D341Med (cell line): ENCODE measurements around the gene TMEM9B.
"Not testable (repeated sequence)": the region's sequence is repeated elsewhere in the genome, so short reads cannot be mapped to it uniquely, and the experiment has no call there.

Source experiments
- DNase-seq: peaks from one replicate; pipeline ENCODE4 v3.0.0; 2012; ENCODE audit warnings: low spot score

The TMEM9B gene

DNA sequence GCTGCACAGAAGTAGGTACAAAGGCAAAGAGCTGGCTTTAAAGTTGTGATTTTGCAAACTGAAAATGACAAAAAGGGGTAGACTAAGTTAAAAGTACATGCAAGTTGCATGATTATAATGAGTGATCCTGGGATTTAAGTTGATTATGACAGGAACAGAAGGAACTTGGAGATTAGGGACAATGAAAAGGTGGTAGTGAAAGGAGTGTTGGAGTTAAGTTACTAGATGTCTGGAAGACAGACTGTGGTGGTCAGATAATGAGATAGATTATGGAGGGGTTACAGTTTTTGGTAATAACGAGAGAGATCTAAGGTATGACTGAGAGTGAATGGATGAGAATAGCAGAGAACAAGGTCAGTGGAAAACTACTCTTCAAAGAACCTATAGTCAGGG, 7.7 kb upstream of the TMEM9B start:
- DNase-seq = no peak

DNA sequence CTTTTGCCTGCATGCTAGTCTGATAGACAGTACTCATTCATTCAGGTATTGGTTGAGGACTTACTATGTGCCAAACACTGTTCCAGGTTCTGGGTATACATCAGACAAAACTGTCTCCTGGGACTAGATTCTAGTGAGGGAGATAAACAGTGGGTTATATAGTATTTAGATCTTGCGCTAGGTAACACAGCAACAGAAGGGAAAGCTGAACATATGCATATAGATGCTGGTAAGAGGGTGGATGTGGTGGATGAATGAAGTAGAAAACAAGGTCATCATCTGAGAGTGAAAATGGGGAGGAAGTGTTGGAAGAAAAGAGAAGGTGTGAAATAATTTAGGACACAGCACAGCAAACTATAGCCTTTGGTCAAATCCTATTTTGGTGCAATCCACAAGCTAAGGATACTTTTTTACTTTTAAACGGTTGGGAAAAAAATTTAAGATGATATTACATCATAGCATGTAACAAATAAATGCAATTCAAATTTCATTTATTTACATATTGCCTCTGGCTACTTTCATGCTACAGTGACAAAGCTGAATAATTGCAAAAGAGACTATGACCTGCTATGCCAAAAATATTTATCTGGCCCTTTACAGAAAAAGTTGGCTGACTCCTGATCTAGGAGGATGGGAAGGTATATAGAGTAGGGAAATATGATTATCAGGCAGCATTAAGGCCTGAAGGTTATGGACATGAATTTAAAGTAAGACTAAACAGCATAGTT, 7.1 kb upstream of the TMEM9B start:
- DNase-seq = no peak

DNA sequence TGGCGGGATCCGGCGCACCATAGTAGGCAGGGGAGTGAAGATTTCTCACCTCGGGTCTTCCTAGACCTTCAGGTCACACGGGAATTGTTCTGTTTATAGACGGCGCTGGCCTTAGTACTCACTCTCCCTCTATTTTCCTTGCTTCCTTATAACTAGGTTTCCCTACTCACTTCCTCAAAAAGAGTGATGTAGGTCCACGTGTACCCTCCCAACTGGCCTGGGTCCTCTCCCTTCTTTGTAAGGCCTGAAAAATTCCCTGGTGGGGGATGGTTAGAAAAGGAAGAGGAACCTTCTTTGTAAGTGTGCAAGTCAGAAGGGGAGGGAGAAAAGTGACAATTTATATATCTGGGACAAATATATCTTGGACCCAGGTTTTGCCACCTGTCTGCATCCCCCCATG, 2.9 kb upstream of the TMEM9B start:
- no peak for DNase-seq

DNA sequence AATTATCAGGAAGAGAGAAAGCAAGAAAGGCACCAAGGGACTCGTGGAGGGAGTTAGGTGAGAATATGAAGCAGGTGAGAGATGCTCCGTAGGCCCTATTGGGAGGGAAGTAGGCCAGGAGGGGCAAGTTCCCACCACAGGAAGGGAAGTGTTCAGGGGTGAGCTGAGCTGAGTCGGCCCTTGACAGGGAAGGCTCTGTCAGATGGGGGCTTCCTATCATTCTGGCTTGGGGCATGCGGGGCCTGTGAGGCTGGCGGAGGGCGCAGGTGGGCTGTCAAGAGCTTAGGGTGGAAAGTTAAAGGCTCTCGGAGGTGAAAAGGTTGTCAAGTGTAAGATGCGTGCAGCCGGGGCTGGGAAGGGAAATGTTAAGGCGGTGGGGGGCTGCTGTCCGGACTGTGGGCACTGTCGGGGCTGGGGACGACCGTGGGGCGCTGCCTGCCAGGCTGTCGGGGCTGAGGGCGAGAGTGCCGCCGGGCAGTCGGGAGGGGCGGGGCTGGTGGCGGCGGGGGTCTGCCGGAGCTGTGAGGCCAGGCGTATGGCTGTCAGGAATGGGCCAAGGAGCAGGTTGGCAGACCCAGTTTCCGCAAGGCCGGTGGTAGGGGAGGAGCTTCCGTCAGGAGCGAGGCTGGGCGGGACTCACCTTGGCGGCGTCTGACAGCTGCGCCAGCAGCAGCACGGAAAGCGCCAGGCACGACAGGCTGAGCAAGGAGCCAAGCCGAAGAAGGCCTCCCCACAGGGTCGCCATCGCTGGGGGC, 496 bp downstream of the TMEM9B start:
- peak; percentile 84 for DNase-seq

DNA sequence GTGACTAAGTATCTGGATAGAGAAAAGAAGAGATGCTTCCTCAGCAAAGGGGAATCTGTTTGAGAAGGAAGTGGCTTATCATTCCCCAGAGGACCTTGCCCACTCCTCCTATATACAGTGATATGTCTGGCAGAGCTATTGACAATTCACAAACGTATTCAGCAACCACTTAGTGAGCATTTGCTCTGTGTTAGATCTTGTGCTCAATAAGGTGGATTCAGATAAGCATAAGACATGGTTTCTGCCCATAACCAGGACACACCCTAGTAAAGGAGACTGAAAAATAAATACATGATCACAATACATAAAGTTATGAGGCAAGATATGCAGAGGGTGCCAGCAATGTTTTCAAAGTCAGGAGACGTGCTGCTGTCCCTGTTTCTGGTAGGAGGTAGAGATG, 1.4 kb downstream of the TMEM9B start:
- no peak for DNase-seq

DNA sequence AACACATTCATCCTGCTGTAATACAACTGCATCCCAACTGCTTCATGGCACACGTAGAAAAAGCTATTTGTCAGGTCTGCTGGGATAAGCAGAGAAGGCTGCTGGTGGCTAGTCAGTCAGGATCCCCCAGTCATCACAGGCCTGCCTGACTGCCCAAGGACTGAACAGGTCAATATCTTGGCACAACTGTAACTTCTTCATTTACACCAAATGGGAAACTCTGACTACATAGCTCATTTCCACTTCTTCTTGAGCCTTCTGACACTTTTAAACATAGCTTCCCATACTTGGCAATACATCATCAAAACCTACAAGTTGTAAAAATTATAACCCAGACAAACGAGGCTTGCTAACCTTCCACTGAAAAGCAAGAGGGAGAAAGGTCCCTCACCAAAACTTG, 2.8 kb downstream of the TMEM9B start:
- no peak for DNase-seq

DNA sequence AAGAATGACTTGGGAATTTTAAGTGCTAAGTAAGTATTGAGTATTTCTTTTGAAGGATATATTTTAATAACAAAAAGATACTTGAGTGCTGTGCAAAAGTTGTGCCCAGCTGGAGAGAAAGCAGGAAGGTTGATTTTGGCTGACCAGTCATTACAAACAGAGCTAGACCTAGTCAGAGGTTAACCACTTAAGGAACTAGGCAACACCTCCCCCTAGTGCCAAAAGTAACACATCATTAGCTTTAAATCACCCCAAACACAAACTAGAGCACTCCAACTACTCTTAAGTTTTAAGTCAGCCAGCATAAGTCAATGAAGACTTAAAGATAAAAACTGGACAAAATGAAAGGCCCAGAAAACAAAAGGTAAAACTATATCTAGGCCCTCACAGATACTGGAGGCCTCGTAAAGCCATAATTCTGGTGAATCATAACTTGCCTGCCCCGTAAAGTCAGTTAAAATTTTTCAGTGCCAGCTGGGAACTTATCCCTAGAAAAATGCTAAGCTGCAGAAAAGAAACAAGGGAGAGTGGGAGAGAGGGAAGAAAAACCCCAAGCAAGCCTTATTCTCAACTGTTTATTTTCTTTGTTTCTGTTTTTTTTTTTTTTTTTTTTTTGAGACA, 4.6 kb downstream of the TMEM9B start:
- DNase-seq = peak; percentile 56

DNA sequence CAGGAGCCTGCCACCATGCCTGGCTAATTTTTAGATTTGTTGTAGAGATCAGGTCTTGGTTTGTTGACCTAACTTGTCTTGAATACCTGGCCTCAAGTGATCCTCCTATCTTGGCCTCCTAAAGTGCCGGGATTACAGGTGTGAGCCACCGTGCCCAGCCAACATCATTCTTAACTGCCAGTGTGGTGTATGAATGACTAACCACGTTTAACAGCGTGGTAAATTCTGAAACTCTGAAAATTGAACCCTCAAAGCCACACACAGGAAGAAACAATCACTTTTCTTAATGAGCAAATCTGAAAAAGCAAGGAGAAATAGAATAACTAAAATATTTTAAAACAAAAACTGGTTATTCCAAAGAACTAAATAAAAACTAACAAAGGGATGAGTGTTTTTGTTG, 7.4 kb downstream of the TMEM9B start:
- no peak for DNase-seq

DNA sequence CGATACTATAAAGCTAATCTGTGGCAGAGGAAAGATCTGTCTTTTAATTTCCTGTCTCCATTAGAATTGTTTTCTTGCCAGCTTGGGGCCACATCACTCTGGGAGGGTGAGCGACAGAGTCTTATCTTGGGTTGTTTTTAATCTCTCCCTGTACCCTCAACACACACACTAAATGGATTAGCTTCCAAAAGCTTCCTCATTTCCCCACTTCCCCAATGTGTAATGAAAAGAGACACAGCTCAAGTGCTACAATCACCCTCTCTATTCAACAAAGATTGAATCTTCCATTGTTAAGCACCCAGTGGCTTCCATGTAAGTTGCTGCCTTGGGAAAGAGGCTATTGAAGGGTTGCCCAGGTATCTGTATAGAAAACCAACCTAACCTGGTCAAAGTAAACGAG, 15.4 kb downstream of the TMEM9B start:
- DNase-seq = no peak

DNA sequence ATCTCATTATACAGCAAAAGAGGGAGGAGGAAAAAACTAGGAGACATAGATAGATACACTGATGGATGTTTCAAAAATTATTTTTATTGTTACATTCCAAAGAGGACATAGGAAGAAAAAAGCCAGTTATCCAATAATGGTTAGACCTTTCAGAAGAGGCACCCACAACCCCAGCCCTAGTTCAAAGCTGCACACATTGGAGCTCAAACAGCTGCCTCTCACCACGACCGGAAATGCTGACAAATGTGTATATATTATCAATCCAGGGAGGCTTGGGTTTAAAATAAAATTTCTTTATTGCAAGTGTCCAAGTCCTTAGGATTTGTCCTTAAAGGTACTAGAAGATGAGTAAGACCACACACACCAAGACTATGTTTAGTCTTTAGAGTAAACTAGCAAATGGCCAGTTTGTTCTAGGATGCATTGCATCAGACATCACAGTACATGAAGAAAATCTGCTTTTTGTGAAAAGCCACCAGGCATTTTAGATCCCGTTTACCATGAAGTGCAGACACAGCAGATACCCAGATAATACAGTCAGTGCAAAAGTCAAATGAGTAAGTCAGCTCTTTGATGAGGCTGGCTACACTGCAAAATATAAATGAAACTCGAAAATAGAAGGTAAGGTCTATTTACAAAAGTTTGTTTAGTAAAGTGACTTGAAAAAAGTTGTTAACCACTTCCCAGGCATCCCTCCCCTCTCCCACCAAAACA, 16.9 kb downstream of the TMEM9B start:
- DNase-seq = no peak

DNA sequence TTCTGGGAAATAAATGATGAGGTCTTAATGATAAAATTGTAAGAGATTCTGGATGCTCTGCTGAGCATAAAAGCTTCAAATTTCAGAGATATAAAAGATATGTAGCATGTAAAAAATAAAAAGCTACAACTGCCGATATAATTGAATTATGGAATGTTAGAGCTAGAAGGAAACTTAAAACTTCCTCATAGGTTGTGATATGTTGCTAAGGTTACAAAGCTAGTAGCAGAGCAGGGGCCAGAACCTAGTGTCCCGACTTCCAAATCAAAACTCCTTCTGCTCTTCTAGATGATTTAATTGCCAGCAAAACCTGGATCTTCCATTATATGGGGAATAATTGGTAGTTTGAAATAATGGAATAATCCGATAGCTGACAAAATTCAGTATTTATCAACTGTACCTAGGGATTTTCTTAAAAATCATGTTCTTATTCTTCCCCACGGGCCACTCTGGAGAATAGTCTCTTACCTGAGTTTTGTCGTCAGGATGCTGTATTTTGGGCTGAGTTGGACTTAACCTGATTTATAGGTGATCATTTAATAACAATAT, 21.6 kb downstream of the TMEM9B start, which contains the start of gene ASCL3:
ASCL3 (minus strand) TSS at position 499 of the 549 bp plus-strand sequence. CDS start 4,855 bp downstream, outside the sequence.
- no peak for DNase-seq

DNA sequence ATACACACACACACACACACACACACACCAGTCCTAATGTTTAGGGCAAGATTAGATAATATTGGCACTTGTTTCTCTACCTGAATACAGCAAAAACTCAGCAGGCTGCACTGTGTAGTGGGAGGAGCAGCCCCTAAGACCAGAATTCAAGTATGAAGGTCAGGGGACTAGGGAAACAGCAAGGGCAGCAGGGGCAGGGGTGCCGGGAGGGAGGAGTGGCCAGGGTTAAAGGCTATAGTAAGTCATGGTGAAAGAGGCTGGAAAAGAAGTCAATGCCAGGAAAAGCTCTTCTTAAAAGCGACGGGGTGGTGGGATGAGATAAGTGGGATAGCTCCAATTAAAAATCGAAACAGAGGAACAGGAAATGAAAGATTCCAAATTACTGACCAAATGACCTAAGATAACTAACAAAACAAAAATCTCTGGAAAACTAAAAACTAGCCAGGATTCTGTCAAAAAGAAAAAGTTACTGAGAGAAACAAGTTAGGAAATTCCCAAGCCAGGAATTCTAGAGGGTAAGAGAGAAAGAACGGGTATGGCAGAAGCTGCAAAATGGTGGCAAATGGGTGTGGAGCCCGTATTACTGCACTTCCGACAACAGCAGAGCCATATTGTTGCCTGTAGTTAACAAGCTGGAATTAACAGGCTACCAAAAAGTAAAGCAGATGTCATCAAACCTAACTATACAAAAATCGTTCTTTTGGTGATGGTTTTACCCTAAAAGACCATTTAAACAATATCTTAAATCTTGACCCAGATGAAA, 22.7 kb downstream of the TMEM9B start:
- no peak for DNase-seq

DNA sequence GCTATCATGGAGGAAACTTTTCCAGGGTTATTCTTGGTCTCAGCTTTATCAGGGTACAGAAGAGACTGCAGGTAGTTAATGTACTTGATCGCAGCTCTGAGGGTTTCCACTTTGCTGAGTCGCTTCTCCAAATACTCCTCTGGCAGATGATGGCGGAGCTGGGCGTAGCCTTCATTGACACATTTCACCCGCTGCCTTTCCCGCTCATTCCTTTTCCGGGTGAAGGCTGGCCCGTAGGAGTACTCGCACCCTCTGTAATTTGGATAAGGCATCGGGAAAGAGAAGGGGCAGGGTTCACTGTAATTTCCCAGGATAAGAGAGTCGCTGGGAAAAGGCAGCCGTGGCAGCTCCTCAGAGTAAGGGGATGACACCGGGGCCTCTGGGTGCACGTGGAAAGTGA, 26.6 kb downstream of the TMEM9B start:
- no peak for DNase-seq

DNA sequence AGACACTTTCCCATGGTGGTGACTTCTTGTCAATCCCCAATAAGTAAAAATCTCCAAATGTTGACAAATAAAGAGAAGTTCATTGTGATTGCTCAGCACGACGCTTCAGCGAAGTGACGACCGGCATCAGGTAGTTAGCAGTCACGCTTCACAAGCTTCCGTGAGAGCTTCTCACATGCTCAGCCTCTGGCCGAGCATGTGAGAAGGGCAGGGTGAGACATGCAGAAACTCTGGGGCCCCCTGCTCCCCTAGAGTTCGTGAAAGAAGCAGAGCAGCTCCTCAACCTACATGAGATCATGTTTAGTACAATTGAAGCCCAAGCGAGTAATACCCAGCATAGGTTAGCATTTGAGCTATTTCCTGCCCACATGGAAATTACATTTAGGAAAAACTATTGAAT, 27.1 kb downstream of the TMEM9B start:
- DNase-seq = no peak

DNA sequence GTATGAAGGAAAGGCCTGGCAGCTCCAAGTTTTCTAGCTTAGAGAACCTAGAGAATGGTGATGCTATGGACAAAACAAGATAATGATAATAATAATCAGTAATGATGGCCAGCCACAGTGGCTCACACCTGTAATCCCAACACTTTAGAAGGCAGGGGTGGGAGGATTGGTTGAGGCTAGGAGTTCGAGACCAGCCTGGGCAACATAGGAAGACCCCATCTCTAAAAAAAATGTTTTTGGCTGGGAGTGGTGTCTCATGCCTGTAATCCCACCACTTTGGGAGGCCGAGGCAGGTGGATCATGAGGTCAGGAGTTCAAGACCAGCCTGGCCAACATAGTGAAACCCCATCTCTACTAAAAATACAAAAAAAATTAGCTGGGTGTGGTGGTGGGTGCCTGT, 28.5 kb downstream of the TMEM9B start:
- not testable (repeated sequence) for DNase-seq

DNA sequence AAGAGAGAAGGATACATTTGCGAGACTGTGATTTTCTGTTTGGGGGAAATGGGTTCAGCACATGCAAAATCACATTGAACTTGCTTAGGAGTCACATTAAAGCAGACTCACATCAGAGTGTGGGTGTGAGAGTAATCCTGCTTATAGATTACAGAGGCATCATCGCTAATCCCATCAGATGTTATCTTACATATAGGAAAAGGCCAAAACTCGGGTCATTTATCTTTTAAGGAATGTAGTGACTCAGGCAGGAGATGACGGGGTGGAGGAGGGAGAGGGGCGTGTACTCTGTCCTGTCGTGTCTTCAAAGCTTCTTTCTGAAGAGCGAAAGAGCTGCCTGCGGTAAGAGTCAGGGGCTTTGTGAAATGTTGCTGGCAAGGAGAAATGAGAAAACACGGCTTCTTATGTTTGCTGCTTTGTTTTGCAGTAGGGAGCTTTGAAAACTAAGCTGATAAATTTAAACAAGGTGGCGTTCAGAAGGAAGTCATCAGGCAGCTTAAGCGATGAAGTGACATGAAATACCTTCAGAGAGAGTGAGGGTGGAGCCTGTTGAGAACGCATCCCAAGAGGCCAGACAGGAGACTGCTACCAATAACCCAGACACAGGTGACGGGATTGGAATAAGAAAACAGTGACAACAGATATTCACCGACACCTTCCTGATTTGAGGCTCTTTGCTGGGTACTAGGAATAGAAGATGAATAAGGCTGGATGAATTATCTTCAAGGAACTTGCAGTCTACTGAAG, 29.3 kb downstream of the TMEM9B start:
- DNase-seq = no peak

DNA sequence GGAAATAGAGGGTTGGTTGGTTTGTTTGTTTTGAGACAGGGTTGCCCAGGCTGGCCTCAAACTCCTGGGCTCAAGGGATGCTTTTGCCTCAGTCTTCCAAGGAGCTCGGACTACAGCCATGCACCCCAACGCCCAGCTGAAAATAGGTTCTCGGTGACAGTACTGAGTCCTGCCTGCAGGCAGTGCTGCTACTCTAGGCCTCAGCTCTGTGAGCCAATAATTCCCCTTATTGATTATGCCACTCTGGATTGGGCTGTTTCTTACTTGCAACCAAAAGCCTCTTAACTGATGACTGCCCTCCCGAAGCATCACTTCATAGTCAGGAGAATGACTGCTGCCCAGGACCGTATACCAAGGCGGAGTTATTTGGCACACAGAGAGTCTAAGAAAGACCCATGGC, 30.3 kb downstream of the TMEM9B start:
- DNase-seq = no peak

DNA sequence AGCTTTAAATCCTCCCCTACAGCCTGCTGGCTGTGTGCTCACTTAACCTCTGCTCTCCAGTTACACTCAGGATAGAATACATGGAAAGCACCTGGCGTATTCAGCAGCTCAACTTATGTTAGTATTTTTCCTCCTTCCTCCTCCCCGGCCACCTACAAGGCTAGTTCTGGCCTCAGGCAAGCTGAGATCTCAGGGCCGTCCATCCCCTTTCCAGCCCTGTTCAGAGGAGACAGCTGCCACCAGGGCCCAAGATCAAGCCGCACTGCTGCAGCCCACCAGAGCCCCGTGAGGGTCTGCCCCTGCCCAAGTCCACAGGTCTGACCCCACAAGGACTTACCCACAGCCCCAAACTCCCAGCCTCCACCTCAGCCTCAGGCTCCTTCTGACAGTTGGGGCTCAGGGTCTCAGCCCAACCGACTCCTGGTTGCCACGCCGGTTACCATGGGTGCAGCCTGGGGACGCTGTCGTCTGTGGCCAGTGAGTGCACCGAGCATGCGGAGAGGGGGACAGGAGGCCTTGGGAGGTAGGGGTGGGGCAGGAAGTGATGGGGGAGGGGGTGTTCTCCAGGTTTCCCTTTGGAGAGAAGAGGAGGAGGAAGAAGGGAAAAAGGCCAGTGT, 31.6 kb downstream of the TMEM9B start, which contains the start of gene C11orf16:
C11orf16 (minus strand) TSS at position 384 of the 617 bp plus-strand sequence. CDS start 639 bp downstream, outside the sequence.
- no peak for DNase-seq

DNA sequence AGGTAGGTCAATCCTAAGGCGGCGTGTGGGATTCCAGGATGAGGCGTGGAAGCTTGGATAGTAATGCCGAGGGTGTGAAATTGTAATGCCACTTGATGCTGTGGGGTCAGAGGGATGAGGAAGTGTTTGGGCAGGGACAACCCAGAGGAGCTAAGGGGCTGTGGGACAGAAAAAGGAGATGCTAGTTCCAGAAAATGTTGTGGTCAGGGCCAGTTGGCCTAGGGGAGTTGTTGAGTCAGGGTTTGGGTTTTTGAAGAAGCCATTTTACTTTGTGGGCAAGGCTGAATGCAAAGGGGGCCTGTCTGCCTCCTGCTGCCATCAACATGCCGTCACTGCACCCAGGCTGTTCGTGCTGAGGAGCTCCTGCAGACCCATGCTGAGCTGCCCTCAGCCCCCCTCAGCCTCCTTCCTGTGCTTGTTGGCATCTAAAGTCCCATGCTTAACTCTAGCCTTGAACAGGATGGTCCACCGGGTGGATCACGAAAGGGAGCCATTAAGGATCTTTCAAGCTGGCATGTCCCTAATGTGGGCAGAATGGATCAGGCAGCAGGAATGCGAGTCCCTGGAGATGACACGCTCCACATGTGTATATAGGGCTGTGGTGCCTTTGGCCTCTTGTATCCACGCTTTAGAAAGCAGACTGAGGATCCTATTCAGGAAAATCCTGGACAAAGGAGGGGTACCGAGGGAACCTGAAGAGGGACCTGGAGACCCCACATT, 33.6 kb downstream of the TMEM9B start:
- no peak for DNase-seq
